Activated naive CD4-positive, alpha-beta T cell treated with anti-CD3 and anti-CD28 coated beads, Interleukin-2, amount 50 U/mL, for 24 hours (primary cell): ENCODE data around the gene FMC1.

Experiments used
- H3K27ac Mint-ChIP-seq: one replicate; pipeline ENCODE4 v1.8.0; 2021; ENCODE audit warnings: mild to moderate bottlenecking, mixed read lengths
- H3K27me3 Mint-ChIP-seq: one replicate; pipeline ENCODE4 v1.8.0; 2021; ENCODE audit warnings: mixed read lengths
- H3K36me3 Mint-ChIP-seq: one replicate; pipeline ENCODE4 v1.8.0; 2021; ENCODE audit warnings: mixed read lengths
- H3K4me1 Mint-ChIP-seq: one replicate; pipeline ENCODE4 v1.8.0; 2021; ENCODE audit warnings: mixed read lengths
- H3K4me3 Mint-ChIP-seq: one replicate; pipeline ENCODE4 v1.8.0; 2021; ENCODE audit warnings: mild to moderate bottlenecking, mixed read lengths
- H3K9me3 Mint-ChIP-seq: one replicate; pipeline ENCODE4 v1.8.0; 2021; ENCODE audit warnings: mixed read lengths

Gene FMC1

DNA sequence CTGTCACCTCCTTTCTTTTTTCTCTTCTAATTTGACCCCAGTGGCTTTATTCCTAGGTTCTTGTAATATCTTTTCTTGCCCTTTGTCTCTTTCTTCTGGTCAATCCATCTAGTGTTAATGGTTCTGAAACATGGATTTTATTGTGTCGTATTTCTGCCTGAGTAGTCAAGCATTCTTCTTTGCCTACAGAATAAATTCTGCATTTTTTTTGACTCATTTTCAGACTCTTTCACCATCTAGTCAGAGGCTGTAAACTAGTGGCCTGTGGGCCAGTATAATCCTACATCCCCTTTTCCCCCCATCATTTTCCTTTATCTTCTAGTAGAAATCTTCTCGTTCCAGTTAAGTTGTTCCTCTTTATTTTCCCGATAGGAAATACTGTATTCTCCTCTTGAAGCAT, 48.0 kb downstream of the FMC1 start:
- no peaks in the 10 kb centered on the region for H3K9me3 Mint-ChIP-seq
- peak overlapping the region; percentile 74 for H3K27ac Mint-ChIP-seq
- H3K4me1 Mint-ChIP-seq = peaks cover 37% of the 10 kb centered on the region
- H3K36me3 Mint-ChIP-seq = peaks cover 15% of the 10 kb centered on the region
- H3K27me3 Mint-ChIP-seq = no peaks in the 10 kb centered on the region
- H3K4me3 Mint-ChIP-seq = no peak overlapping the region

DNA sequence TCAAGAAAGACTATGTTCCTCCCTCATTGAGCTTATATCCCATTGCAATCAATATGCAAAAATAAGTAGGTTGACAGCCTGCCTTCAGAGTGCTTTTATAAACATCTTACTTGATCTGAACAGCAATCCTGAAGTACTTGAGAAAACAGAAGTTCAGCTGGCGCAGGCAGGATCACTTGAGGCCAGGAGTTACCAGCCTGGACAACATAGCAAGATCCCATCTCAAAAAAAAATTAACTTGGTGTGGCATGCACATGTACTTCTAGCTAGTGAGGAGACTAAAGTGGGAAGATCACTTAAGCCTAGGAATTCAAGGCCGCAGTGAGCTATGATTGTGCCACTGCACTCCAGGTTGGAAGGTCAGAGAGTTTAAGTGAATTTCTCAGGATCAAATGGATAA, 48.6 kb downstream of the FMC1 start:
- H3K36me3 Mint-ChIP-seq = peaks cover 17% of the 10 kb centered on the region
- H3K27me3 Mint-ChIP-seq = no peaks in the 10 kb centered on the region
- no peaks in the 10 kb centered on the region for H3K9me3 Mint-ChIP-seq
- H3K4me1 Mint-ChIP-seq = peaks cover 43% of the 10 kb centered on the region
- H3K4me3 Mint-ChIP-seq = no peak overlapping the region
- H3K27ac Mint-ChIP-seq = no peak overlapping the region

DNA sequence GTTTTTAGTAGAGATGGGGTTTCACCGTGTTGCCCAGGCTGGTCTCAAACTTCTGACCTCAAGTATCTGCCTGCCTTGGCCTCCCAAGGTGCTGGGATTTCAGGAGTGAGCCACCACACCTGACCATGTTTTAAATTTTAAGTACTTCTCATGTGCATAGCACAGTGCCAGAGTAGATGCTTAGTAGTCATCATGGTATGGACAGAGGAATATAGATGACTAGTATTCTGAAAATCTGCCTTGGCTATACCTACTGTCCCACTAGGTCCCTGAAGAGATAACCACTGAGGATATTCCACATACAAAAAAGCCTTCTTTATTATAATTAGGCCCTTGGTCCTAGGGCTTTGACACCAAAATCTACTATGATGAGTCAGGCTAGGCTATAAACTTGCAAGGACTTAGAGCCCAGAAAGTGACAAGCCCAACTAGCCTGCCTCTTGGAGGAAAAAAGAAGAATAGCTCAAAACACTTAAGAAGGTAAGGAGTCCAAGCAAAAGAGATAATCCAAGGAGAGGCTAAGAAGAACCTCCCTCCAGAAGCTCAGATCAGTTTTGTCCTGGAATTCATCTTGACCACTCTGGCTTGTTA, 52.6 kb downstream of the FMC1 start:
- Mint-ChIP-seq H3K4me3 (peak overlapping the region; percentile 34), H3K9me3 (no peaks in the 10 kb centered on the region), H3K36me3 (peaks cover 20% of the 10 kb centered on the region), H3K27me3 (no peaks in the 10 kb centered on the region), H3K4me1 (peaks cover 53% of the 10 kb centered on the region), H3K27ac (peak overlapping the region; percentile 63)

DNA sequence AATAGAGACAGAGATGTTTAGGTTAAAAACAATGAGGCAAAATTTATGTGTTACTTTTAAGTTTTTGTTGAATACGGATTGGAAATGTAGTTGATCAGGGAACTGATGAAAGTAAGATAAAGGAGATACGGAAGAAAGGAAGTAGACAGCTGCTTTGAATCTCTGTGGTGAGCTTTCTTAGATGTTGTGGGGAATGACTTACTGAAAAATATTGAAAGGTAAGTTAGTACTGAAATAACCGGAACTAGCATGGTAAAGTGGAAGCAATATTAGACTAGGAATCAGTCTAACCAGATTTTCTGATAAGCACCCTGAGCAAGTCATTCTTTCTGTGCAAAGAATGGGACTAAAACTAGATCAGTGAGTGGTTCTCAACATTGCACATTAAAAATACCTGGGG, 53.4 kb downstream of the FMC1 start:
- peaks cover 17% of the 10 kb centered on the region for H3K36me3 Mint-ChIP-seq
- H3K4me3 Mint-ChIP-seq = peak overlapping the region; percentile 9
- H3K27ac Mint-ChIP-seq = peak overlapping the region; percentile 66
- peaks cover 46% of the 10 kb centered on the region for H3K4me1 Mint-ChIP-seq
- H3K27me3 Mint-ChIP-seq = no peaks in the 10 kb centered on the region
- no peaks in the 10 kb centered on the region for H3K9me3 Mint-ChIP-seq
